Adrenal gland (tissue), 5 donors: ENCODE data around the gene RAPGEF3.

Experiments used
- POLR2A ChIP-seq, 2 donors: fragments of 450-650 bp; IDR thresholded peaks; one replicate each; pipeline ENCODE4 v1.6.1; 2017; ENCODE audit warnings: antibody characterized with exemption in 2 of 2, mild to moderate bottlenecking in 2 of 2, moderate library complexity in 1 of 2
- TF ChIP-seq, protein P1 (sequence below), 6 experiments: fragments of 450-650 bp in 4 of 6; fragments of 200-600 bp in 2 of 6; sonication (generic) in 1 of 6; IDR thresholded peaks; 1 replicate in 5 of 6; 2 replicates in 1 of 6; pipeline versions ENCODE4 v1.5.1 to v1.8.0; 2016 to 2021; ENCODE audit warnings: antibody characterized with exemption in 6 of 6, mild to moderate bottlenecking in 2 of 6, moderate library complexity in 1 of 6
- donor health status: DM: no; HTN: no; CAD: no.

DNA sequence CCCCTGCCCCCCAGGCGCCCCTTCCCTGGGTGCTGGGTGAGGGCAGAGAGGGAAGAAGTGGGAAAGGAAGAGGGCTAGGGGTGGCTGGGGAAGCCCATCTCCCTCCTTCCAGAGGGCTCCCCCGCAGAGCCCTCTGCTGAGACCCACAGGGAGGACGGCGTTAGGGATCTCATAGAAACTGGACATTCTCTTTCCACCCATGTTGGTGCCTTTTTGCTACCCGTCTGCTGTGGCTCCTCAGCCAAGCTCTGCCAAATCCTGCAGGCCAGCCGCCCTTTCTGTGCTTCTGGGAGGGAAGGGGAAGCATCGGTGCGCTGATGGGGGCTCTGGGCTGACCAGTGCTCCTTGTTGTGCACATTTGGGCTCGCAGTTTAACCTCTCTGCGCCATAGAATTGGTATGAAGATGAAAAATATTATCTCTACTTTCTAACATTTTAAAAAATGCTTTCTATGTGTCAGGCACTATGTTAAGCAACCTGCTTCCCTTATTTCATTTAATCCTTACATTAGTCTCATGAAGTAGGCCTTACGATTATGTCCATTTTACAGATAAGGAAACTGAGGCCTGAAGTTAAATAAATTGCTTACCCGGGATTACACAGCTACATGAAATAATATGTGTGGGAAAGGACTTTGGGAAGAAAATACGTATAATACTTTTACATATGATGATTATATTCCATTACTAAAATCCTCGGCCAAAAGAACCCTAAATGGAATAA, 15.3 kb upstream of the RAPGEF3 start:
- no peak for TF ChIP-seq POLR2A (IDR thresholded peaks at IDR 0.05)
- TF ChIP-seq, protein P1, sequence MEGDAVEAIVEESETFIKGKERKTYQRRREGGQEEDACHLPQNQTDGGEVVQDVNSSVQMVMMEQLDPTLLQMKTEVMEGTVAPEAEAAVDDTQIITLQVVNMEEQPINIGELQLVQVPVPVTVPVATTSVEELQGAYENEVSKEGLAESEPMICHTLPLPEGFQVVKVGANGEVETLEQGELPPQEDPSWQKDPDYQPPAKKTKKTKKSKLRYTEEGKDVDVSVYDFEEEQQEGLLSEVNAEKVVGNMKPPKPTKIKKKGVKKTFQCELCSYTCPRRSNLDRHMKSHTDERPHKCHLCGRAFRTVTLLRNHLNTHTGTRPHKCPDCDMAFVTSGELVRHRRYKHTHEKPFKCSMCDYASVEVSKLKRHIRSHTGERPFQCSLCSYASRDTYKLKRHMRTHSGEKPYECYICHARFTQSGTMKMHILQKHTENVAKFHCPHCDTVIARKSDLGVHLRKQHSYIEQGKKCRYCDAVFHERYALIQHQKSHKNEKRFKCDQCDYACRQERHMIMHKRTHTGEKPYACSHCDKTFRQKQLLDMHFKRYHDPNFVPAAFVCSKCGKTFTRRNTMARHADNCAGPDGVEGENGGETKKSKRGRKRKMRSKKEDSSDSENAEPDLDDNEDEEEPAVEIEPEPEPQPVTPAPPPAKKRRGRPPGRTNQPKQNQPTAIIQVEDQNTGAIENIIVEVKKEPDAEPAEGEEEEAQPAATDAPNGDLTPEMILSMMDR (IDR thresholded peaks at IDR 0.05), result no peak
